GM12878 (cell line): ENCODE measurements around the gene AGBL4.

Source experiments
- POLR2A ChIP-seq: IDR thresholded peaks from 2 replicates; pipeline ENCODE4 v1.6.1; 2011; ENCODE audit warnings: low read depth, mild to moderate bottlenecking, low read length
- TF ChIP-seq, protein P1 (sequence below): fragments of 450-650 bp; IDR thresholded peaks from 2 replicates; pipeline ENCODE4 v1.6.1; 2017; ENCODE audit warnings: low read depth, mild to moderate bottlenecking, moderate library complexity
- TF ChIP-seq, protein P2 (sequence below): IDR thresholded peaks from 2 replicates; pipeline ENCODE4 v1.6.1; 2011; ENCODE audit warnings: low read depth, low read length, improper control_type of control experiment, borderline replicate concordance

DNA sequence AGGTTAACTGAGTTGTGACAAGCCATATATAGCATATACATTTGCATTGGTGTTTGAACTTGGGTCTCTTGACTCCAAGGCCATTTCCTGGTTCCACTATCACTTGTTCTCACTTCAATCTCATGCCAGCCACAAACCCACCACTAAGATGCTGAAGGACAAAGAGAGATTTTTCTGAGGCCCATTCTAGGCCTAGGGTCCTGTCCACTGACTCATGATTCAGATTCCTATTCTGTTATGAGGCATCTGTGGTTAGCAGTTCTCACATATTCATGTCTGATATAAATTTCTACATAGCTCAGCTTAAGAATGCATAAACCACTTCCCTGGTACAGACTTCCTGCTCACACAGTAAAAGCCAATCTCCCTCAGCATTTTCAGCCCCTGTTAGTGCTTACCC is 921.0 kb downstream of the AGBL4 start:
- TF ChIP-seq POLR2A, result no peak
- TF ChIP-seq, protein P1, sequence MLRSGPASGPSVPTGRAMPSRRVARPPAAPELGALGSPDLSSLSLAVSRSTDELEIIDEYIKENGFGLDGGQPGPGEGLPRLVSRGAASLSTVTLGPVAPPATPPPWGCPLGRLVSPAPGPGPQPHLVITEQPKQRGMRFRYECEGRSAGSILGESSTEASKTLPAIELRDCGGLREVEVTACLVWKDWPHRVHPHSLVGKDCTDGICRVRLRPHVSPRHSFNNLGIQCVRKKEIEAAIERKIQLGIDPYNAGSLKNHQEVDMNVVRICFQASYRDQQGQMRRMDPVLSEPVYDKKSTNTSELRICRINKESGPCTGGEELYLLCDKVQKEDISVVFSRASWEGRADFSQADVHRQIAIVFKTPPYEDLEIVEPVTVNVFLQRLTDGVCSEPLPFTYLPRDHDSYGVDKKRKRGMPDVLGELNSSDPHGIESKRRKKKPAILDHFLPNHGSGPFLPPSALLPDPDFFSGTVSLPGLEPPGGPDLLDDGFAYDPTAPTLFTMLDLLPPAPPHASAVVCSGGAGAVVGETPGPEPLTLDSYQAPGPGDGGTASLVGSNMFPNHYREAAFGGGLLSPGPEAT, result no peak
- TF ChIP-seq, protein P2, sequence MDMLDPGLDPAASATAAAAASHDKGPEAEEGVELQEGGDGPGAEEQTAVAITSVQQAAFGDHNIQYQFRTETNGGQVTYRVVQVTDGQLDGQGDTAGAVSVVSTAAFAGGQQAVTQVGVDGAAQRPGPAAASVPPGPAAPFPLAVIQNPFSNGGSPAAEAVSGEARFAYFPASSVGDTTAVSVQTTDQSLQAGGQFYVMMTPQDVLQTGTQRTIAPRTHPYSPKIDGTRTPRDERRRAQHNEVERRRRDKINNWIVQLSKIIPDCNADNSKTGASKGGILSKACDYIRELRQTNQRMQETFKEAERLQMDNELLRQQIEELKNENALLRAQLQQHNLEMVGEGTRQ, result no peak
